Measurements from ENCODE around the gene CPLANE2.

GRCh38 chr1:16183179-16183578 is 53.8 kb downstream of the CPLANE2 start:
- TF ChIP-seq CTCF (IDR thresholded peaks at IDR 0.05): no peak
- no peak for TF ChIP-seq POLR2A (IDR thresholded peaks at IDR 0.05)
- peak in 1 of 3 donors; percentile 17 for TF ChIP-seq POLR2AphosphoS5 (IDR thresholded peaks at IDR 0.05)
- TF ChIP-seq EP300 (IDR thresholded peaks at IDR 0.05): no peak

All from suprapubic skin (tissue), 4 donors.